AG09309 (cell line): Measurements from ENCODE around the gene OR2AG2.
A peak's percentile ranks its signal among the peaks of the same experiment; 100 is the strongest.

Experiments used
- DNase-seq: peaks from one replicate; pipeline ENCODE4 v3.0.0-alpha.2; 2010; ENCODE audit warnings: low read depth
- H3K4me3 ChIP-seq: 2 replicates; pipeline ENCODE4 v1.5.1; 2011; ENCODE audit warnings: mild to moderate bottlenecking, low read depth, low read length, moderate library complexity; ENCODE audit not compliant: control insufficient read depth
- CTCF ChIP-seq: IDR thresholded peaks from 2 replicates; pipeline ENCODE4 v1.5.1; 2011; ENCODE audit warnings: mild to moderate bottlenecking, low read depth, low read length, inconsistent platforms; ENCODE audit not compliant: insufficient read depth, control insufficient read depth; ENCODE audit errors: missing control alignments

OR2AG2 gene

GRCh38 chr11:6745018-6745417, 26.8 kb downstream of the OR2AG2 start:
- no peak overlapping the region for H3K4me3 ChIP-seq
- DNase-seq: no peak
- TF ChIP-seq CTCF: no peak

DNA sequence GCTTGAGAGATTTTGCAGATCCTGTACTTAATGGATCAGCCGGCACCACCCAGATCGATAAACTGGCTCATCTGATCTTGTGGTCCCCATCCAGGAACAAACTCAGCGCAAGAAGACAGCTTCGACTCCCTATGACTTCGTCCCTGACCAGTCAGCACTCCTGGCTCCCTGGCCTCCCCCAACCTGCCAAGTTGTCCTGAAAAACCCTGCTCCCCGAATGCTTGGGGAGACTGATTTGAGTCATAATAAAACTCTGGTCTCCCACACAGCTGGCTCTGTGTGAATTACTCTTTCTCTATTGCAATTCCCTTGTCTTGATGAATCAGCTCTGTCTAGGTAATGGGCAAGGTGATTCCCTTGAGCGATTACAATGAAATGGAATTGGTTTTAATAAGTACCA, 29.5 kb downstream of the OR2AG2 start:
- TF ChIP-seq CTCF: no peak
- no peak for DNase-seq
- H3K4me3 ChIP-seq: no peak overlapping the region

GRCh38 chr11:6738590-6738989, 33.2 kb downstream of the OR2AG2 start:
- TF ChIP-seq CTCF: no peak
- DNase-seq: no peak

DNA sequence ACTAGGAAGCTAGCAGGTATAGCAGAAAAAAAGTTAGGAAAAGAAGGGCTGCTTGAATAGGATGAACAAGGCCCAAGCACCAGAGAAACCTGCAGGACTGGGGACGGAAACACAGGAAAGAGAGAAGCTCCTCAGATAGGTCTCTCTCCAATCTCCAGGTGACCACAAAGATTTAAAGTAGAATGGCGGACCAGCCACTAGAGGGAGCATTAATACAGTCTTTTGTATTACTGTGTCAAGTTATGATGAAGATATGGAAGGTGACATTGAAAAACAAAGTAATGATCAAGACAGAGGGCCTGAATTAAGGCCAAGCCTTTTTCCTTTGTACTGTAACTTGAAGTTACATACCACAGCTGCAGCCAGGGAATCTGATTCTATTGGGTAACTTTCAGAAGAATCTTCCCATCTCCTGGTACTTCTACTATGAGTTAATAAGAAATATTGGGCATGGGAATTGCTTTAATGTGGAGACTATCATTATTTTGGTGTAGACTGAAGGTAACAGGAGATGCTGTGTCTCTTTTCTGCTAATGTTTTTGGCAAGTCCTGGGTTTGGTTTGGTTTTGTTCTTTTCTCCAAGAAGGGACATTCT, 33.8 kb downstream of the OR2AG2 start:
- no peak overlapping the region for H3K4me3 ChIP-seq
- peak; percentile 66 for TF ChIP-seq CTCF
- DNase-seq: peak; percentile 3

More at GRCh38 chr11:6738590-6738989, 33.2 kb downstream of the OR2AG2 start:
- no peak overlapping the region for H3K4me3 ChIP-seq

- no peak for TF ChIP-seq CTCF
- no peak for DNase-seq
- H3K4me3 ChIP-seq: no peak overlapping the region
Observed at GRCh38 chr11:6736495-6737121, 35.2 kb downstream of the OR2AG2 start.

GRCh38 chr11:6735306-6735705, 36.5 kb downstream of the OR2AG2 start:
- TF ChIP-seq CTCF: no peak
- no peak overlapping the region for H3K4me3 ChIP-seq
- no peak for DNase-seq
